GM18858 (cell line): ENCODE results near the gene STUB1.

Experiments
- ATAC-seq: cut with Tn5 transposase; IDR thresholded peaks from one replicate; pipeline ENCODE4 v1.9.1; 2021; ENCODE audit not compliant: unreplicated experiment

STUB1 gene

DNA sequence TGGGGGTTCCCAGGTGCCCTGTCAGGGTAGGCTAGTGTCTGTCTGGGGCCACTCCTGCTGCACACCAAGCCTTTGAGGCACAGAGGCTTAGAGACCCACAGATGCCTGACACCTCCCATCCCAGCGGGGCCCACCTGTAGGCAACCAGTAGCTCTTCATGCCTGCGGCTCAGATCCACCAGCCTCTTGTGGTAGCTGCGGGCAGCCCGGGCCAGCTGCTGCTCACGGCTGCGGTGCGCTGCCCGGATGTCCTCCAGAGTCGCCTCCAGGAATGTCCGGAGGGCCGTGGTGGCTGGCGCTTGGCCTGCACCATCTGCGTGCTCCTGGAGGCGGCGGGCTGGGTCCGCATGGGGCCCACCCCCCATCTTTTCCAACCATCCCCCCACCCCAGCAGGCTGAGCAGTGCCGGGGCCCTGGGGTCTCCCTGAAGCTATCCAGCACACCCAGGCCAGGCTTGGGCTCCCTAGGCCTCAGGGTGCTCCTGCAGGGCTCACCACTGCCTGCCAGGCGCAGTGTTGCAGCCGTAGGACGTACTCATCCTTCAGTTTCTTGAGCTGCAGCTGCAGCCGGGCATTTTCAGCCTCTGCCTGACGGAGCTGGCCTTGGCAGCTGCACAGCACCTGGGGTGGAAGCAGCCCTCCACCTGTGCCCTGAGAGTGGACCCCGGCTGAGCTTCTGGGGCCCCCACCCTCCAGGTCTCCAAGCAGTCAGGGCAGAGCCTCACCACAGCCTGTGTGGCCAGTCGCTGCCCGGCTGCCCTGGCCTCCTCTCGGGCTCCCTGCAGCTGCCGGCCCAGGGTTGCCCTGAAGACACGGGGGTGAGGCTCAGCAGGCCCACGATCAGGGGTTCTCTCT, 44.2 kb downstream of the STUB1 start:
- no peak for ATAC-seq

DNA sequence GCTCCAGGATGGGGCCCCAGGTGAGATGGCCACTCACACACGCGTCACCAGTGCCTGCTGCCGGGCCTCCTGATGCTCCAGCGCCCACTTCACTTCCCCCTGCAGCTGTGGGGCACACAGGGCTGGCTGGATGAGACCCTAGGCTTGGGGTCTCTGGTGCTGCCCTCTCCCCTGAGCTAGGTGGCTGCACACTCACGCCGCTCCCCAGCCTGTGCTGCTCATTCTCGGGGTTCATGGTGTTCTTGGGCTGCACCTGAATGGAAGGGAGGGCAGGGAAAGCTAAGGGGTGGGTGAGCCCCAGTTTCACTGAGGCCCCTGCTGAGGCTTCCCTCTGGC, 44.8 kb downstream of the STUB1 start:
- ATAC-seq = no peak

DNA sequence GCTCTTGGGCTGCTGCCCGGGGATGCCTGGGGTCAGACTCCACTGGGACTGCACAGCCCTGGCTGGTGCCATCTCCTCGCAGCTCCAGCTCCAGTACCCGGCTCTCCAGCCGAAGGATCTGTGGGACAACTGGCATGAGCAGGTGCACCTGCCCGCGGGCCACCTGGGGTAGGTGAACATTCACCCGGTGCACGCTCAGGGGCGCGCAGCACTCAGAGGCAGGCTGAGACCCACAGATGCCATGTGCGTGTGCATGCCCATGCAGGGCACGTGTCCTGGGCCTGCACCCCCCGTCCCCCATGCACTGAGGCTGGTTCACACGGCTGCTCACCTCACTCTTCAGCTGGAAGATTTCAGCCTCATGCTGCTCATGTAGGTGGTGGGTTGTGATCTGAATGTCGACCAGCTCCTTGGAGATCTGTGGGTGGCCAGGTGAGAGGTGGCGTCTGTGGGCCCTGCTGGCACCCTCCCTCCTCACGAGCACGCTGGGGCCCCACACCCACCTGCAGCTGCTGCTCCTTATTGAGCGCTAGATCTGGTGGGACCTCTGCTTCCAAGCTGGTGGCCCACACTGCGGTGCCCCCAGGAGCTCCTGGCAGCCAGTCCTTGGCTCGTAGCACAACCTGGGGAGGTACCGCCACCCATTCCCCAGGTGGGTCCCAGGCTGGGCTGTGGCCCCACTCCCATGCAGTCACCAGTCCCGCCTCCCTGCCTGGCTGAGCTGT, 45.4 kb downstream of the STUB1 start:
- no peak for ATAC-seq

DNA sequence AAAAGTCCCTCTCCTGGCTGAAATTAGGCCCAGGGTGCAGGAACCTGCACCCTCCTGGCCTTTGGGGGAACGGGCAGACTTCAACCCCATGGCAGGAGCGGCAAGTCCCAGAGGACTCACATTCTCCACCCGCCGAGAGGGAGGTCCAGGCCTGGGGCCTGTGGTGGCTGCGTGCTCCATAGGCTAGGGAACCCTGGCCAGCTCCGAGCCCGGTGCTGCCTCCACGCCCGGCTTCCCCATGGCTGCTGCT, 45.9 kb downstream of the STUB1 start:
- ATAC-seq = no peak

DNA sequence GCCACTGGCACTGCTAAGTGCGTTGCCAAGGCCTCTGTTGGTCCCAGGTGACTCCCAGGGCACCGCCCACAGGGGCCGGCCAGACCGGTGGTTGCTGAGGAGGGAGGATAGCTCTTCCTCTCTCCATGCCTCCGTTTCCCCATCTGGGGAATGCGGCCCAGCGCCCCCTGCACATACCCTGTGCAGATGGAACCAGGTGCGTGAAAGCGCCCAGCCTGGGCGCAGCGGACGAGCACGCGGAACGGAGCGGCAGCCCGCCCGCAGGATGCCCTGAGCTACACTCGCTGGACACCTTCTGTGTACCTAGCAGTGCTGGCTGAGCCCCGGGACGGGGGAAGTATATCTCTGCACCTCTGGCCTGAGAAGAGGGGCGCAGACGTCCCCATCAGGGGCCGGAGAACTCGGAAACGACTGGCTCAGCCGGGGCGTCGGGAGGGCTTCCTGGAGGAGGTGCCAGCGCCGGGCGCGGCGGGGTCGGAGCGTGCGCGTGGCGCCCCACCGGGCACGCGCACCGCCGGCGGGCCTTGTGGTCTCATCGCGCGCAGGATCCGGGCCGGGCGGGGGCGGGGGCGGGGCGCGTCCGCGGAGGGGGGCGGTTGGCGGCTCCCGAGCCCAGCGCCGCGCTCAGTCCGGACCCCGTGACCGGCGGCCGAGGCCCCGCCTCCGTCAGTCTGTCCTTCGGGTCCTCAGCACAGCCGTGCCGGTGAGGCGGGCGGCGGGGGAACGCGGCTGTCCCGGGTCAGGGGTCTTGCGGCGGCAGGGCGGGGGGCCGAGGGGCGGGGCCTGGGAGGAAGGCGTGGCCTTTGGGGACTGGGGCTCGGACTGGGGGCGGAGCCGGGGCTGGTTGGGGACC, 46.5 kb downstream of the STUB1 start, which contains the start of the genes CCDC78 and HAGHL:
Gene CCDC78, minus strand, starts transcription at position 6 of the 853 bp plus-strand sequence. CDS start 76 bp downstream, outside the sequence.
Gene HAGHL, plus strand, starts transcription at position 669 of the 853 bp plus-strand sequence. CDS start 404 bp downstream, outside the sequence.
- no peak for ATAC-seq

DNA sequence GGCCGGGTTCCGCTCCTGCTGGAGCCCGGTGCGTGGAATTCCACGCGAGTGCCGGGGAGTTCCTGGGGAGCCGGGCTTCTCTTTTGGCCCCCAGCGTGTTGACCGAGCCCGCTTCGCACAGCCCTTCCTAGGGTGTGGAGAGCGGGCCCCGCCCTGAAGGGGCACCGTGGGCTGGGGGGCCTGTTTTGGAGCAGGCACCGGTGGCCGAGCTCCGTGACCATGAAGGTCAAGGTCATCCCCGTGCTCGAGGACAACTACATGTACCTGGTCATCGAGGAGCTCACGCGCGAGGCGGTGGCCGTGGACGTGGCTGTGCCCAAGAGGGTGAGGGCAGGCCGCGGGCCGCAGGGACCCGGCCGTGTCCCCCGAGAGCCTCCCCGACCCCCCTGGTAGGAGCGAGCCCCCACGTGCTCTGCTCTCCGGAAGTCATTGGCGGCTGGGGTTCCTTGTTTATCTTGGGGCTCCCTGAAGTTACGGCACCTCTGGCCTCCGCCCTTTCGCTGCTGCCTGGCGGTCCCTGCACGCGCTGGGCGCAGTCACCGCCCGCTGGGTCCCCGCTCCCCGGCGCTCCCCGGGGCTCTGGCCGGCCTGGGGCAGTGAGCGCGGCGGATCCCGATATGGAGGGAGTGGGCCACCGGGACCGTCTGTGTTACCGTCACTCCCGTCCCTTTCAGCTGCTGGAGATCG, 47.2 kb downstream of the STUB1 start:
- ATAC-seq = no peak

DNA sequence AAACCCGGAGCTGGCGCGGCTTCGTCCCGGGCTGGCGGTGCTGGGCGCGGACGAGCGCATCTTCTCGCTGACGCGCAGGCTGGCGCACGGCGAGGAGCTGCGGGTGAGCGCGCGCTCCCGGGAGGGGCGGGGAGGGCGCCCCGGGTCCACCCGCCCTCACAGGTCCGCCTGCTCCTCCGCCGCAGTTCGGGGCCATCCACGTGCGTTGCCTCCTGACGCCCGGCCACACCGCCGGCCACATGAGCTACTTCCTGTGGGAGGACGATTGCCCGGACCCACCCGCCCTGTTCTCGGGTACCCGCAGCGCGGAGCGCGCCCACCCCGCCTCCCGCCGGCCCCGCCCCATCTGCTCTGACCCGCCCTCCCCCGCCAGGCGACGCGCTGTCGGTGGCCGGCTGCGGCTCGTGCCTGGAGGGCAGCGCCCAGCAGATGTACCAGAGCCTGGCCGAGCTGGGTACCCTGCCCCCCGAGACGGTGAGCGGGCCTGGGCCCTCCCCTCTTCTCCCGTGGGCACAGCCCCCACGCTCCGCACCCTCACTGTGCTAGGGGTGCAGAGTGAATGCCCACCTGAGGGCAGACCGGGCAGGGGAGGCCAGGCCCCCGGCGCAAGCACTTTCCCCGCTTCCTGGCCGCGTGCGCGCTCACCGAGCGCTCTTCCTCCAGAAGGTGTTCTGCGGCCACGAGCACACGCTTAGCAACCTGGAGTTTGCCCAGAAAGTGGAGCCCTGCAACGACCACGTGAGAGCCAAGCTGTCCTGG, 48.1 kb downstream of the STUB1 start:
- no peak for ATAC-seq

DNA sequence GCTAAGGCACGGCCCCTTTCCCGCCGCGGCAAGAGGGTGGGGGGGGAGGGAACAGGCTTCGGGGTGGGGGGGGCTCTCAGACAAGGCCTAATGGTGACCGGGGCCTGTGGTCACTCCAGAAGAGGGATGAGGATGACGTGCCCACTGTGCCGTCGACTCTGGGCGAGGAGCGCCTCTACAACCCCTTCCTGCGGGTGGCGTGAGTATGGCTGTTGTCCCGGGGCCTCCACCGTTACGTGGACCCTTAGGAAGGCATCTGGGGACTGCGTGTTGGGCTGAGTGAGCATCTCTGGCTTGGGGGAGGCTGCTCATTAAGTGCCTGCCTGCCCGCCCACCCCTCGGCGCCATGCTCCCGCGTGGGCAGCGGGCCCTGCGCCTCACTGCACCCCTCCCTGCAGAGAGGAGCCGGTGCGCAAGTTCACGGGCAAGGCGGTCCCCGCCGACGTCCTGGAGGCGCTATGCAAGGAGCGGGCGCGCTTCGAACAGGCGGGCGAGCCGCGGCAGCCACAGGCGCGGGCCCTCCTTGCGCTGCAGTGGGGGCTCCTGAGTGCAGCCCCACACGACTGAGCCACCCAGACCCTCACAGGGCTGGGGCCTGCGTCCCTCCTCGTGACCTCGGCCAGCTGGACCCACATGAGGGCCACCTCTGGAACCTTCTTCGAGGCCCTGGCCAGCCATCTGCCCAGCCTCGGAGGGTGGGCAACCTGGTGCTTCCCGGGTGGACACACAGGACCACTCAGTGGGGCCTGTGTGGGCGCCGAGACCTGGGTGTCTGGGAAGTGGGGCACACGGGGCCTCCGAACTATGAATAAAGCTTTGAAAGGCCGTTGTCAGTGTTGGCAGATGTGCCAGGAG, 48.9 kb downstream of the STUB1 start:
- no peak for ATAC-seq

DNA sequence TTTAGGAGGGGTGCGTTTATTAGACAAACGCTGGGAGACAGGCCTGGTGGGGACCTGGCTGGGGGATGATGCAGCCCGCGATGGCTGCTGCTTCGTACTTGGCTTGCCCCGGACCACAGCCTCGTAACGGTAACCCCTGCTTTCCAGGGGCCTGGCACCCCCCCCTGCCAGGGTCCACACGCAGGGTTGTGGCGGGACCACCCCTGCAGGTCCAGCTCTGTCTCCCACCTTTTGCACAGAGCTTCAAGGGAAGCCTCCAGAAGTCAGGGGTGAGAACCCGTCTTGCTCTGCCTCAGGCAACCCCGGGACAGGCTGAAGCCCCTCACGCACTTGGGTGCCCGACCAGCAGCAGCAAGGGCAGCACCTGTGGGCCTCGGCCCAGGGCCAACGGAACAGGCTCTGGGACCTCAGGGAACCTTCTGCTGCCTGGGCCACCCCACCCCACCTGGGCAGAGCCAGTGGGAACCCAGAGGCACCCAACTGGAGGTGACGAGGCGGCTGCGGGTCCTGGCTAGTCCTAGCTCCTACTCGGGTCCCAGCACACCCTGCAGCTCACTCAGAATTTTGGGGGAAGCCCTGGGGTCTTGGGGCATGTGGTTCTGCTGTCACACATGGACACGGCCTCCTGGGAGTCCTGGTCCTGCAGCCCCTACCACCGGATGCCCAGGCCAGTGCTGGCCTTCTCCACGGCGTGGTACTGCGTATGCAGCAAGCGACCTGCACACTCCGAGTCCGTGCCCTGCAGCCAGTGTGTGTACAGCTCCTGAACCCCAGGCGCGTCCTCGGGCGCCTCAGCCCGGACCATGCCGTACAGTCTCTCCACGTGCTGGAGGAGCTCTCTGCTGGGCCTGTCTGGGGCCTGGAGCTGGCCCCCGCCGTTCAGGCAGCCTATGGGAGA, 49.8 kb downstream of the STUB1 start:
- ATAC-seq = no peak

DNA sequence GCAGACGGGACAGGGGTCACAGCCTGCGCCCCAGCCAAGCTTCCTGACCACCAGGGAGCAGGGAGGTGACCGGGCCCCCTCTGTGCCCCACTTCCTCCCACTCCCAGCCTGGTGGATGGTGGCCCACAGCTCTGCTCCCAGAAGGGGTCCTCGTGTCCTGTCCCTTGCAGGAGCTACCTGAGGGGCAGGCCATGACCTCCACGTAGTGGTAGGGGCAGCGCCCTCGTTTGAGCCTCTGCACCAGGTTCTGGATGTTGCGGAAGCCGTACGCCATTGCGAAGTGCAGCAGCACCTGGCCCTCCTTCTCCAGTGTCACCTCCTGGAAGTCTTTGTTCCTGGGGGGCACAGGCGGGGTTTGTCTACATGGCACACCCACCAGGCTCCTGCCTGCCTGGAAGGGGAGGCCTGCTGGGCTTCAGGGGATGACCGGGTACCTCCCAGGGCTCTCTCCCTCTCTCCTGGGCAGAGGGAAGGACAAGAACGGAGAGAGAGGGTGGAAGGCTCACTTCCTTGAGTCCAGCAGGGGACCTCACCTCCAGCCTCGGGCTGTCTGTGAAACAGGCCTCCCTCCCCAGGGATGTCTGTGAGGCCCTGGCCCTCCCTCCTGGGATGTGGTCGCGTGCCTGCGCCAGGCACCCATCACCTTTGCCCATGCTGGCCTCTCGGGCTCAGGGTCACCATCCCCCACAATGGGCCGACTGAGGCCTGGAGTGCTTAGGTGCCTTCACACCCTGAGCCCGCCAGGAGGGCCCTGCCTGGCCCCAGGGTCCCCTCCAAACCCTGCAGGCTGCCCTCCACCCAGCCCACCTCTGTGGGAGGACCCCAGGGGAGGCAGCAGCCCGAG, 50.7 kb downstream of the STUB1 start:
- ATAC-seq = no peak

DNA sequence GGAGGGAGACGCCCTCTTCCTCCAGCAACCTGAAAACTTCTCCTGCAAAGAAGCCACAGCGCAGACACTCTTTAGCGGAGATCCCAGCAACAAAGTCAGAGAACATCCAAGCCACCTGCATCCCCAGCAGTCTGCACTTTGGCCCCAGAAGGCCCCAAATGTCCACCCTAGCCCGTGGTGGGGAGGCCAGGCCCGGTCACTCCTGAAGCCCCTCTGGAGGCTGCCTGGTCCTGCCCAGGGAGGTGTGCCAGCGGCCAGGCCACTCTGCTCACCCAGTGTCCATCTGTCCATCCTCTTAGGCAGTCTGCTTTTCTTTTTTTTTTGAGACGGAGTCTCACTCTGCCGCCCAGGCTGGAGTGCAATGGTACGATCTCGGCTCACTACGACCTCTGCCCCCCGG, 52.1 kb downstream of the STUB1 start:
- no peak for ATAC-seq
